Activated CD4-positive, alpha-beta memory T cell treated with anti-CD3 and anti-CD28 coated beads for 36 hours (primary cell): ENCODE results near the gene RCOR2. TPM values are rescaled to one million over a fixed set of nuclear protein-coding genes. Genes with fewer than 3 reads are reported as not detected.

Experiments used
- CTCF ChIA-PET: fragments of 350-600 bp; sonication (Branson Sonifier 250); formaldehyde crosslinking; loops from one replicate; lab custom pipeline; 2021; ENCODE audit warnings: antibody characterized with exemption, inconsistent platforms; lab: Charles Lee
- POLR2A ChIA-PET: fragments of 350-600 bp; sonication (Branson Sonifier 250); formaldehyde crosslinking; loops from one replicate; lab custom pipeline; 2021; ENCODE audit warnings: antibody characterized with exemption; lab: Charles Lee
- DNase-seq: peaks from one replicate; pipeline ENCODE4 v3.0.0-alpha.2; 2020
- H3K27ac Mint-ChIP-seq: one replicate; pipeline ENCODE4 v1.8.0; 2021; ENCODE audit warnings: mixed read lengths
- H3K27me3 Mint-ChIP-seq: one replicate; pipeline ENCODE4 v1.8.0; 2021; ENCODE audit warnings: mixed read lengths
- H3K36me3 Mint-ChIP-seq: one replicate; pipeline ENCODE4 v1.8.0; 2021; ENCODE audit warnings: mixed read lengths
- H3K4me1 Mint-ChIP-seq: one replicate; pipeline ENCODE4 v1.8.0; 2021; ENCODE audit warnings: low read depth, mixed read lengths
- H3K4me3 Mint-ChIP-seq: one replicate; pipeline ENCODE4 v1.8.0; 2021; ENCODE audit warnings: mild to moderate bottlenecking, mixed read lengths
- H3K9me3 Mint-ChIP-seq: one replicate; pipeline ENCODE4 v1.8.0; 2021; ENCODE audit warnings: mixed read lengths
- intact Hi-C: fragments of 100-400 bp; cut with micrococcal nuclease; formaldehyde crosslinking; loops from one replicate; pipeline ENCODE4 v1.15.1; 2023
- total RNA-seq, 2 experiments: library from RNA; stranded (reverse); gene quantifications; one replicate each; pipeline ENCODE4 v1.2.3, GENCODE V29; 2021

RCOR2 gene
- total RNA-seq, 2 experiments from 2014 or later: 0.21 to 0.27 TPM

DNA sequence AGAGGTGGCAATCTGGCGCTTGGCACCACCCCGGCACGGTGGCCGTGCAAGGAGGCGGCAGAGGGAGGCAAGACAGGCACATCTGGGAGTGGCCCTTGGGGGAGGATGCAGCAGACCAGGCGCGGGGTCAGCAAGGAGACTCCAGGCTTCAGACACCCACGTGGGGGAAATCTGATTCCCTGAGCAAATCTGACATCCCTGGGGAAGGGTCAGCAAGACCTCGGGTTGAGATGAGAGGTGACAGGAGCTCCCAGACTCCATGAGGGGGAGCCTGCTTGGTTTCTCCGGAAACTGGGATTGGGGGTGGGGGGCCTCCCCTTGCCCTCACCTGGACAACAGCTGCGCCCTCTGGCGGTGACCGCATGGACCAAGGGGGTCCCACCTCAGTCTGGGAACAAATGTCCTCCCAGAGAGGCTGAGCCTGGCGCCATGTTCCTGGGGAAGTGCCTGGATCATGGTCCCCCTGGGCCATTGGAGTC is 4.0 kb upstream of the RCOR2 start:
- Mint-ChIP-seq H3K27me3 (no peaks in the 10 kb centered on the region), H3K27ac (no peak overlapping the region), H3K4me3 (no peak overlapping the region), H3K4me1 (peaks cover 14% of the 10 kb centered on the region), H3K9me3 (no peaks in the 10 kb centered on the region), H3K36me3 (no peaks in the 10 kb centered on the region)
- intact Hi-C loops: loop anchor here (2.0 kb wide), 1 partner anchor 84 kb away; no protein-coding TSS in a partner anchor
- DNase-seq: peak; percentile 54
- ChIA-PET CTCF (interaction anchor here (0.6 to 4.5 kb wide), 8 partner anchors 14 to 261 kb away, joined by 3 to 36 read pairs (median 4); partner anchors contain the start of gene MARK2), POLR2A (no interaction called here)

GRCh38 chr11:63920126-63920938 is 3.4 kb upstream of the RCOR2 start:
- Mint-ChIP-seq H3K27ac (no peak overlapping the region), H3K4me3 (no peak overlapping the region), H3K36me3 (no peaks in the 10 kb centered on the region), H3K9me3 (no peaks in the 10 kb centered on the region), H3K4me1 (peaks cover 14% of the 10 kb centered on the region), H3K27me3 (no peaks in the 10 kb centered on the region)
- POLR2A ChIA-PET: no interaction called here
- DNase-seq: no peak
- intact Hi-C loops: loop anchor here (2.0 kb wide), 1 partner anchor 84 kb away; no protein-coding TSS in a partner anchor
- CTCF ChIA-PET: interaction anchor here (0.5 to 4.5 kb wide), 8 partner anchors 14 to 89 kb away, joined by 3 to 36 read pairs (median 4); partner anchors contain the start of gene MARK2

DNA sequence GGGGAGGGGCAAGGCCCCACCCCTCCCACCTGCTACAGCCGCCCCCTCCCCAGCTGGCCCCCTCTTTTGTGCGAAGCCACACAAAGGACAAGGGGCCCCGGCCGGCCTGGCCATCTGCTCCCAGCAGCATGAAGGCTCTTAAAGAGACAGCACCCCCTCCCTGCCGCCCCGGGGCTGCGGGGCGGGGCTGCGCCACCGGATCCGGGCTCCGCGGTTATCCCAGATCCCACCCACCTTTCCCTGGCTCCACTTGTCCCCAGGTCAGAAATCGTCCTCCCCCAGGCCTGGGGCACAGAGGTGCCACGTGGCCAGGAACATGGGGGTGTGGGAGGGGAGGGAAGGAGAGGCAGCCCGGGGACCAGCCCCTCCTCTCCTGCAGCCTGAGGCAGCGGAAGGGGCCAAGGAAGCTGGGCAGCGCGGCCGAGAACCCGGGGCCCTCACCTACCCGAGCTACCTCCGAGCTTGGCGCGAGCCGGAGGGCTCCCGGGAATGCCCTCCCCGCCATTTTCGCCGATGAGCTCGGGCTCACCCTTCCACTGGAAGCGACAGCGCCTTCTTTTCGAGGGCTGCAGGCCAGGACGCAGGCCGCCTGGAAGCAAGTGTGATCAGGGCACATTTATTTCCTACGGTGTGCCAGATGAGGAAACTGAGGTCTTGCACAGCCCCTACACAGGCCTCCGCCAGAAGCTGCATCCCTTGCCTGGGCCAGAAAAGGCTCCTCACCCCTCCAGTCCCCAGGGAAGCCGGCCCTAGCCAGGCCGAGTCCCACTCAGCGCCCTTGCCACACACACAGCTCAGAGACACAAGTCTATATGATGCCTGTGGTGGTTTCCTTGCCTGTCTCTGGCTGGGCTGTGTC is 2.5 kb upstream of the RCOR2 start:
- DNase-seq: no peak

DNA sequence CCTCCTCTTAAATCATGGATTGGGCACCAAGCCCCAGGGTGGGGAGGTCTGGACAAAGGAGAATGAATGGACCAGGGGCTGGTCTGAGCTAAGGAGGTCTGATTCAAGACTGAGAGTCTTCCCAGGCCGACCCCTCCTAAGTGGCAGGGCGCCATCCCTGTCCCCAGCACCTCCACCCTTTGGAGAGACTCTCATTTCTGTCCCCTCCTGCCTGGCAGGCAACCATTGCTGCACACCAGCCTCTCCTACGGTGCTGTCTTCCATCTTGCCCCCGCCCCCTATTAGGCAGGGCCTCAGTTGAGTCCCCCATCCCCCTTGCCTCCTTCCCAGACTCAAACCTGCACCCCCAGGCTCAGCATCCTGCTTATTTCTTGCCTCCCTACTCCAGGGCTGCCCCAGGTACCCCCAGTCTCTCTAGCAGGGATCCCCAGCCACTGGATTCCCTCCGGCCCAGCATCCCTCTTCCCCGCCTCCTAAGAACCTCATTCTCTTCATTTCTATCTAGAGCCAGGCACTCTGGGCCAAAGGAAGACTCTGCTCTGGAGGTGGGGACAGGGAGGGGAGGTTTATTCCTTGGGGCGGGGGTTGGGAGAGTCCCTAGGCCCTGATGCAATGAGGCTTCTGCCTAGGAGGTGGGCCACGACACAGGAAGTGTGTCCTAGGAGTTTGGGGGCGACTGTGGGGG is 1.7 kb upstream of the RCOR2 start:
- peaks cover 16% of the 10 kb centered on the region for H3K4me1 Mint-ChIP-seq
- intact Hi-C loops: loop anchor here (2.0 kb wide), 1 partner anchor 20 kb away; the partner anchor contains the start of gene NAA40
- no peak overlapping the region for H3K27ac Mint-ChIP-seq
- DNase-seq: no peak
- no peaks in the 10 kb centered on the region for H3K27me3 Mint-ChIP-seq
- ChIA-PET POLR2A (no interaction called here), CTCF (interaction anchor here (4.8 kb wide), 1 partner anchor 82 kb away, joined by 34 read pairs; the partner anchor contains the start of gene MARK2)
- H3K4me3 Mint-ChIP-seq: no peak overlapping the region
- H3K36me3 Mint-ChIP-seq: no peaks in the 10 kb centered on the region
- H3K9me3 Mint-ChIP-seq: no peaks in the 10 kb centered on the region

More for the DNA sequence above, 2.5 kb upstream of the RCOR2 start:
- H3K4me1 Mint-ChIP-seq: peaks cover 16% of the 10 kb centered on the region
- POLR2A ChIA-PET: no interaction called here
- no peak overlapping the region for H3K27ac Mint-ChIP-seq
- intact Hi-C loops: loop anchor here (2.0 kb wide), 2 partner anchors 19 to 83 kb away; partner anchors contain the start of gene NAA40
- no peaks in the 10 kb centered on the region for H3K9me3 Mint-ChIP-seq
- H3K27me3 Mint-ChIP-seq: no peaks in the 10 kb centered on the region
- no peak overlapping the region for H3K4me3 Mint-ChIP-seq
- CTCF ChIA-PET: interaction anchor here (1.1 to 4.5 kb wide), 5 partner anchors 13 to 82 kb away, joined by 3 to 36 read pairs (median 4); partner anchors contain the start of gene MARK2
- H3K36me3 Mint-ChIP-seq: no peaks in the 10 kb centered on the region

GRCh38 chr11:63917692-63918506 is 935 bp upstream of the RCOR2 start:
- H3K4me1 Mint-ChIP-seq: peaks cover 16% of the 10 kb centered on the region
- H3K27me3 Mint-ChIP-seq: no peaks in the 10 kb centered on the region
- ChIA-PET POLR2A (no interaction called here), CTCF (interaction anchor here (1.2 to 4.8 kb wide), 4 partner anchors 11 to 81 kb away, joined by 3 to 34 read pairs (median 4); partner anchors contain the start of gene MARK2)
- H3K36me3 Mint-ChIP-seq: no peaks in the 10 kb centered on the region
- intact Hi-C loops: loop anchor here (2.0 kb wide), 1 partner anchor 21 kb away; the partner anchor contains the start of gene NAA40
- no peaks in the 10 kb centered on the region for H3K9me3 Mint-ChIP-seq
- H3K27ac Mint-ChIP-seq: no peak overlapping the region
- peak overlapping the region; percentile 53 for H3K4me3 Mint-ChIP-seq
- DNase-seq: peak; percentile 42

DNA sequence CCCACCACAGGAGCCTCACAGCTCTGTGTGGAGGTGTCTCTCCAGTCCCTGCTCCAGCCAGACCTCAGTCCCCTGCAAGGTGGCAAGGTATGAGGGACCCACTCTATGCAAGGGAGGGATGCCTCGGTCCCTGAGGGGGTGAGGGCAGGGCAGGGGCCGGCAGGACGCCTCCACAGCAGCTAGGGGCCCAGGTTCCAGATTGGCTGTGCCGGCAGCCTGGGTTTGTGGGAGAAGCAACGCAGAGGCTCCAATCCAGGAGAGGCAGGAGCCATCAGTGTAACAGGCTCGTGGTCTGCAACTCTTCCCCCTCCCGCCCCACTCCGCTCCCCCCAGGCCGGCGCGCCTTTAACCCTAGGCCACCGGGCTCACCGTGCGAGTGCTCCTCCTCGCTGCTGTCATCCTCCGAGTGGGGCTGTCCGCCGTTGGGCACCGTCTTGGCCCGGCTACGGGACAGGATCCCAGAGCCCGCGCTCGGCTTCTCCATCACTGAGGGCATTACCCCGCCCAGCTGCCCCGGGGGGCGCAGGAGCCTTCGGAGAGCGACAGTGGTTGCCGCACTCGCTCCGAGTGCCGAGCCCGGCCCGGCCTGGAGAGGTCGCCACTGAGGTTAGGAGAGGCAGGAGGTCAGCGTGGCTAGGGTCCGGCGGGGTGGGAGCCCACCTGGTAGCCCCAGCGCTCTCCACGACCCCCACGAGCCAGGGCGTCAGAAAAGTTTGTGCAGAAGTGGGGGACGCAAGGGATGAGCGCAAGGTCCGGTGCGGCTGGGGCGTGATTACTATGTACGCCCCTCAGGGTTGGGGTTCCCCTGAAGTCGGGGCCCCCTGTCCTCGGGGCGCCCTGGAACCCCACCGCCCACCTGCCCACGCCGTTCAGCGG is 765 bp downstream of the RCOR2 start:
- ChIA-PET CTCF (interaction anchor here (0.8 to 4.8 kb wide), 5 partner anchors 9 to 79 kb away, joined by 3 to 34 read pairs (median 5); partner anchors contain the start of gene MARK2), POLR2A (no interaction called here)
- Mint-ChIP-seq H3K27me3 (no peaks in the 10 kb centered on the region), H3K36me3 (no peaks in the 10 kb centered on the region), H3K27ac (no peak overlapping the region), H3K4me3 (peak overlapping the region; percentile 76), H3K9me3 (no peaks in the 10 kb centered on the region), H3K4me1 (peaks cover 16% of the 10 kb centered on the region)
- peak; percentile 56 for DNase-seq
- intact Hi-C loops: no loop called here

GRCh38 chr11:63914896-63915691 is 1.9 kb downstream of the RCOR2 start:
- DNase-seq: no peak
- no peaks in the 10 kb centered on the region for H3K27me3 Mint-ChIP-seq
- H3K4me1 Mint-ChIP-seq: peaks cover 16% of the 10 kb centered on the region
- CTCF ChIA-PET: interaction anchor here (0.6 to 4.8 kb wide), 4 partner anchors 31 to 287 kb away, joined by 3 to 34 read pairs (median 6); partner anchors contain the start of gene MARK2
- H3K4me3 Mint-ChIP-seq: no peak overlapping the region
- intact Hi-C loops: no loop called here
- H3K9me3 Mint-ChIP-seq: no peaks in the 10 kb centered on the region
- no peak overlapping the region for H3K27ac Mint-ChIP-seq
- POLR2A ChIA-PET: no interaction called here
- peaks cover 1% of the 10 kb centered on the region for H3K36me3 Mint-ChIP-seq

DNA sequence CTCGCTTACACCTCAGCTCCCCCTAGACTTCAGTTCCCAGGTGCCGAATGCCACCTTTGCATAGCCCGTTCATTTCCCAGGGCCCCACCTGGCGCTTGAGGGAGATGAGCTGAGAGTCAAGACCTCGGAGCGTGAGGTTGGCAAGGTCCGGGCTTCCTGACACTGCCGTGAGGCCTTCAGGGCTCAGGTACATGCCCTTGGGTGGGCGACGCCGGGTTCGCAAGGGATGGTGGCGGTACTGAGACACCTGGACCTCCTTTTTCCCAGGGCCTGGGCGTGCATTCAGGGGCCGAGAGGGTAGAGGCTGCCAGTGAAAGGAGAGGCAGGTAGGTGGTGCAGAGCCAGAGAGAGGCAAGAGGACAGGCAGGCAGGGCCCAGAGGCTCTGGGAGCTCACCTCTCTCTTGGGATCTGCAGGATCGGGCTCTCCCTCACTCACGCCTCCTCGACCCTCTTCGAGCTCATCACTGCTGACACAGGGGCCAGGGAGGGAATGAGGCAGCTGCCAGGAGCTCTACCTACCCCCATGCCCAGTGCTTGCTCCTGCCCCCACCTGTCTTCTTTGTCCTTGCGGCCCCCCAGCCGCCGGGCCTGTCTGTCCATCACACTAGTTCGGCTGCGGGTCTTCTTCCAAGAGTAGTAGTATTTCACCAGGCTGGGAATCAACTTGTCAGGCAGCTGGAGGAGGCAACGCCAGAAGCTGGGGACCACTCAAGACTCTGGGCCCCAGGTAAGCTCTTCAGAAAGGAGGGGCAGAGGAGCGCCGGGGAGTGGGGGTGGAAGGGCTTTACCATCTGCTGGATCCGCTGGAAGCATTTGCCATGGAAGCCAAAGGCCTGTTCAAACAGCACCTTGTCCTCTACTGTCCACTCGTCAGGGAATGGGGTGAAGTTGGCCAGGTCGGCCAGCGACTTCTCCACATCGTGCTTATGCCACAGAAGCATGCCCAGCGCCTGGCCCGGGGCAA is 2.8 kb downstream of the RCOR2 start:
- CTCF ChIA-PET: interaction anchor here (0.6 to 4.8 kb wide), 4 partner anchors 31 to 286 kb away, joined by 3 to 34 read pairs (median 6); partner anchors contain the start of gene MARK2
- Mint-ChIP-seq H3K4me1 (peaks cover 16% of the 10 kb centered on the region), H3K36me3 (peaks cover 2% of the 10 kb centered on the region), H3K9me3 (no peaks in the 10 kb centered on the region), H3K4me3 (no peak overlapping the region), H3K27ac (no peak overlapping the region), H3K27me3 (no peaks in the 10 kb centered on the region)
- POLR2A ChIA-PET: no interaction called here
- intact Hi-C loops: no loop called here
- DNase-seq: no peak

- H3K9me3 Mint-ChIP-seq: no peaks in the 10 kb centered on the region
- no peaks in the 10 kb centered on the region for H3K27me3 Mint-ChIP-seq
- H3K4me1 Mint-ChIP-seq: peaks cover 9% of the 10 kb centered on the region
- no peak overlapping the region for H3K4me3 Mint-ChIP-seq
- H3K36me3 Mint-ChIP-seq: peaks cover 2% of the 10 kb centered on the region
- H3K27ac Mint-ChIP-seq: no peak overlapping the region
- intact Hi-C loops: no loop called here
- CTCF ChIA-PET: no interaction called here
- POLR2A ChIA-PET: no interaction called here
- DNase-seq: no peak
Measured at GRCh38 chr11:63912678-63913077, 4.3 kb downstream of the RCOR2 start.
